ENCODE measurements around the gene C2orf72.
"Not testable (repeated sequence)": the region's sequence is repeated elsewhere in the genome, so short reads cannot be mapped to it uniquely, and the experiment has no call there.

C2orf72 gene

DNA sequence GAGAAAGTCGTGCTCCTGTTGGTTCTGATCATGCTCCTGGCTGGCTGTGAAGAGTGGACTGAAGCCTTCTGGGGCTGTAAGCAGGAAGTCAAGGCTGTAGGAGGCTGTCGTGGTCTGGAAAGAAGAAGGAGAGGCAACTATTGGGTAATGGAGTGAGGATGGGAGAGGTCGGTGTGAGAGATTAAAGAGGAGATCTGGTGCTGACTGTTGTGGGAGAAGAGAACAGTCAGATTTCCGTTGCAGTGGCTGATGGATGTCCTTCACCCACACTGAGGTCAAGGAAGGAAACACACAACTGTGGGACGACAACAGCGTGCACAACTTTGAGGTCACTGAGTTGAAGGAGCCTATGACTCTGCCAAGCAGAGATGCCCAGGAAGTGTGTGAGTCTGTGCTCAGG lies 16.5 kb downstream of the C2orf72 start:
- ATAC-seq (replicated peaks) (no peak), DNase-seq (no peak)
- no peak overlapping the region for H3K27ac Mint-ChIP-seq
- H3K36me3 Mint-ChIP-seq (ENCODE audit: insufficient read depth) = peaks cover 12% of the 10 kb centered on the region
- no peak overlapping the region for H3K4me3 Mint-ChIP-seq
- peaks cover 28 to 35% of the 10 kb centered on the region in 2 donors for H3K4me1 Mint-ChIP-seq (ENCODE audit: low read depth in 2 of 2)
- H3K9me3 Mint-ChIP-seq = no peaks in the 10 kb centered on the region
- H3K27me3 Mint-ChIP-seq = peaks cover 5 to 16% of the 10 kb centered on the region in 2 donors

- H3K27ac Mint-ChIP-seq = peak within 1 kb of the TSS; percentile 97 to 99
- no peaks in the 10 kb centered on the region for H3K9me3 Mint-ChIP-seq
- peaks cover 5 to 16% of the 10 kb centered on the region in 2 donors for H3K27me3 Mint-ChIP-seq
- peaks cover 42 to 48% of the 10 kb centered on the region in 2 donors for H3K4me1 Mint-ChIP-seq (ENCODE audit: low read depth in 2 of 2)
- H3K36me3 Mint-ChIP-seq (ENCODE audit: insufficient read depth) = peaks cover 19% of the 10 kb centered on the region
- peak; percentile 92 to 96 (median 93) for DNase-seq
- H3K4me3 Mint-ChIP-seq = peak within 1 kb of the TSS; percentile 90 to 94
- peak; percentile 82 for ATAC-seq (replicated peaks)
These were observed 19.4 kb downstream of the C2orf72 start, which contains the start of gene PSMD1 for GRCh38 chr2:231056453-231057416. PSMD1 (plus strand) TSS chr2:231056867; CDS start chr2:231057026, 159 bp downstream.

GRCh38 chr2:231057590-231057989 lies 20.3 kb downstream of the C2orf72 start:
- DNase-seq = no peak
- H3K4me3 Mint-ChIP-seq = peak overlapping the region; percentile 90 to 94
- no peak for ATAC-seq (replicated peaks)
- peaks cover 39 to 45% of the 10 kb centered on the region in 2 donors for H3K4me1 Mint-ChIP-seq (ENCODE audit: low read depth in 2 of 2)
- H3K27ac Mint-ChIP-seq = peak overlapping the region; percentile 97 to 99
- H3K9me3 Mint-ChIP-seq = no peaks in the 10 kb centered on the region
- H3K27me3 Mint-ChIP-seq = peaks cover 5 to 16% of the 10 kb centered on the region in 2 donors
- peaks cover 28% of the 10 kb centered on the region for H3K36me3 Mint-ChIP-seq (ENCODE audit: insufficient read depth)

GRCh38 chr2:231058761-231059550 lies 21.6 kb downstream of the C2orf72 start:
- H3K4me3 Mint-ChIP-seq = peak overlapping the region; percentile 90 to 94

GRCh38 chr2:231059756-231060155 lies 22.4 kb downstream of the C2orf72 start:
- H3K9me3 Mint-ChIP-seq = no peaks in the 10 kb centered on the region
- DNase-seq = no peak

More at GRCh38 chr2:231058761-231059550, 21.6 kb downstream of the C2orf72 start:
- Mint-ChIP-seq H3K9me3 (no peaks in the 10 kb centered on the region), H3K27me3 (peaks cover 5 to 6% of the 10 kb centered on the region in 2 donors), H3K36me3 (ENCODE audit: insufficient read depth) (peaks cover 32% of the 10 kb centered on the region), H3K27ac (peak overlapping the region in 1 of 2 donors; percentile 99), H3K4me1 (ENCODE audit: low read depth in 2 of 2) (peaks cover 26 to 34% of the 10 kb centered on the region in 2 donors)
- no peak for ATAC-seq (replicated peaks)
- DNase-seq = no peak

GRCh38 chr2:231062776-231063175 lies 25.5 kb downstream of the C2orf72 start:
- Mint-ChIP-seq H3K4me1 (ENCODE audit: low read depth in 2 of 2) (peaks cover 21 to 32% of the 10 kb centered on the region in 2 donors), H3K27me3 (no peaks in the 10 kb centered on the region), H3K27ac (no peak overlapping the region), H3K4me3 (no peak overlapping the region), H3K36me3 (ENCODE audit: insufficient read depth) (peaks cover 52% of the 10 kb centered on the region), H3K9me3 (no peaks in the 10 kb centered on the region)
- ATAC-seq (replicated peaks) = no peak
- no peak for DNase-seq

More at GRCh38 chr2:231059756-231060155, 22.4 kb downstream of the C2orf72 start:
- Mint-ChIP-seq H3K36me3 (ENCODE audit: insufficient read depth) (peaks cover 35% of the 10 kb centered on the region), H3K27ac (peak overlapping the region; percentile 11 to 51), H3K4me3 (no peak overlapping the region), H3K27me3 (no peaks in the 10 kb centered on the region), H3K4me1 (ENCODE audit: low read depth in 2 of 2) (peaks cover 24 to 34% of the 10 kb centered on the region in 2 donors)
- ATAC-seq (replicated peaks) = no peak

DNA sequence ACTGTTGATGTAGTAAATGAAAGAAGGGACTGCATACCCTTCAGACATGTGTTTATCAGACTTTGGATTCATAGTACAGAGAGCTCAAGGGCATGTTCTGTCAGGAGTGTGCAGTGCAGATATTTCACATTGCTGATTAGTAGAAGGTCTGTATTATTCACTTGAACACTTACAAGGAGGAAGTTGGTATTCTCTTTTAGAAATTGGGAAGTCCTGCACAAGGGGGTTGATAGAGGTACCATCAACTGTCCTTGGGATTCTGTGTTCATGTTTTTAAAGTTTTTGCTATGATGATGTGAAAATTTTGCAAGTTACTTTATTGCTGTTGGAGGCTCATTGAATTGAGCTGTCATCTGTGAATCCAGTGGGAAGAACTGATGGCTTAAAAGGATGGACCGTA lies 26.0 kb downstream of the C2orf72 start:
- Mint-ChIP-seq H3K4me1 (ENCODE audit: low read depth in 2 of 2) (peaks cover 19 to 32% of the 10 kb centered on the region in 2 donors), H3K9me3 (no peaks in the 10 kb centered on the region), H3K36me3 (ENCODE audit: insufficient read depth) (peaks cover 58% of the 10 kb centered on the region), H3K27me3 (no peaks in the 10 kb centered on the region), H3K4me3 (no peak overlapping the region), H3K27ac (no peak overlapping the region)
- DNase-seq = no peak
- ATAC-seq (replicated peaks) = no peak

- Mint-ChIP-seq H3K27me3 (no peaks in the 10 kb centered on the region), H3K9me3 (no peaks in the 10 kb centered on the region), H3K27ac (no peak overlapping the region), H3K4me1 (ENCODE audit: low read depth in 2 of 2) (peaks cover 4 to 13% of the 10 kb centered on the region in 2 donors), H3K36me3 (ENCODE audit: insufficient read depth) (peaks cover 76% of the 10 kb centered on the region), H3K4me3 (no peak overlapping the region)
- DNase-seq = no peak
- no peak for ATAC-seq (replicated peaks)
These were observed 28.6 kb downstream of the C2orf72 start for GRCh38 chr2:231065966-231066365.

DNA sequence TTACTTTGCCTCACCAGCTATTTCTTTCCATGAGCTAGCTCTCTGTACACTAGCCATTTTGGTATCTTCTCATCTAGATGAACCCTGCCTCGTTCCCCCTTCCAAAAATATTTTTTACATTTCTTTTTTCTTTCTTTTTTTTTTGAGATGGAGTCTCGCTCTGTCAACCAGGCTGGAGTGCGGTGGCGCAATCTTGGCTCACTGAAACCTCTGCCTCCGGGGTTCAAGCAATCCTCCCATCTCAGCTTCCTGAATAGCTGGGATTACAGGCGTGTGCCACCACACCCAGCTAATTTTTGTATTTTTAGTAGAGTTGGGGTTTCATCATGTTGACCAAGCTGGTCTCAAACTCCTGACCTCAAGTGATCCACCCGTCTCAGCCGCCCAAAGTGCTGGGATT lies 30.2 kb downstream of the C2orf72 start:
- Mint-ChIP-seq H3K4me1 (ENCODE audit: low read depth in 2 of 2) (peaks cover 4 to 10% of the 10 kb centered on the region in 2 donors), H3K27ac (peak overlapping the region; percentile 3 to 46), H3K36me3 (ENCODE audit: insufficient read depth) (peaks cover 76% of the 10 kb centered on the region)
- not testable (repeated sequence) for H3K27me3 Mint-ChIP-seq; ATAC-seq (replicated peaks); H3K9me3 Mint-ChIP-seq; H3K4me3 Mint-ChIP-seq; DNase-seq

GRCh38 chr2:231068525-231069222 lies 31.4 kb downstream of the C2orf72 start:
- H3K4me3 Mint-ChIP-seq = no peak overlapping the region
- H3K4me1 Mint-ChIP-seq (ENCODE audit: low read depth in 2 of 2) = peaks cover 4 to 10% of the 10 kb centered on the region in 2 donors
- ATAC-seq (replicated peaks) (peak; percentile 46), DNase-seq (no peak)
- H3K27ac Mint-ChIP-seq = peak overlapping the region in 1 of 2 donors; percentile 28
- H3K27me3 Mint-ChIP-seq = no peaks in the 10 kb centered on the region
- peaks cover 76% of the 10 kb centered on the region for H3K36me3 Mint-ChIP-seq (ENCODE audit: insufficient read depth)
- no peaks in the 10 kb centered on the region for H3K9me3 Mint-ChIP-seq

GRCh38 chr2:231069379-231070054 lies 32.2 kb downstream of the C2orf72 start:
- Mint-ChIP-seq H3K9me3 (no peaks in the 10 kb centered on the region), H3K4me3 (no peak overlapping the region), H3K36me3 (ENCODE audit: insufficient read depth) (peaks cover 79% of the 10 kb centered on the region), H3K27me3 (no peaks in the 10 kb centered on the region), H3K4me1 (ENCODE audit: low read depth in 2 of 2) (peaks cover 4 to 10% of the 10 kb centered on the region in 2 donors), H3K27ac (no peak overlapping the region)
- DNase-seq = no peak
- no peak for ATAC-seq (replicated peaks)

- Mint-ChIP-seq H3K27me3 (no peaks in the 10 kb centered on the region), H3K4me3 (no peak overlapping the region), H3K27ac (no peak overlapping the region), H3K4me1 (ENCODE audit: low read depth in 2 of 2) (no peaks in the 10 kb centered on the region), H3K9me3 (no peaks in the 10 kb centered on the region), H3K36me3 (ENCODE audit: insufficient read depth) (peaks cover 74% of the 10 kb centered on the region)
- no peak for ATAC-seq (replicated peaks)
- no peak for DNase-seq
These were observed 47.2 kb downstream of the C2orf72 start for GRCh38 chr2:231084565-231084964.
